ENCODE results near the gene DIP2B.
A peak's percentile ranks its signal among the peaks of the same experiment; 100 is the strongest.
"Not testable (repeated sequence)": the region's sequence is repeated elsewhere in the genome, so short reads cannot be mapped to it uniquely, and the experiment has no call there.

DIP2B gene

DNA sequence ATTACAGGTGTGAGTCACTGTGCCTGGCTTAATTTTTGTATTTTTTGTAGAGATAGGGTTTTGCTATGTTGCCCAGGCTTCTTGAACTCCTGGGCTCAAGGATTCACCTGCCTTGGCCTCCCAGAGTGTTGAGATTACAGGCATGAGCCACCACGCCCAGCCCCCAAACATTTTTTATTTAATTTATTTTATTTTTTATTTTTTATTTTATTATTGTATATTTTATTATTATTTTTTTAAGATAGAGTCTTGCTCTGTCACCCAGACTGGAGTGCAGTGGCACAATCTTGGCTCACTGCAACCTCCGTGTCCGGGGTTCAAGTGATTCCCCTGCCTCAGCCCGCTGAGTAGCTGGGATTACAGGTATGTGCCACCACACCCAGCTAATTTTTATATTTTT lies 17.0 kb downstream of the DIP2B start:
- DNase-seq, result not testable (repeated sequence)

- DNase-seq, result no peak
These were observed 19.0 kb downstream of the DIP2B start for GRCh38 chr12:50523772-50524171.

GRCh38 chr12:50524621-50525020 lies 19.8 kb downstream of the DIP2B start:
- DNase-seq, result no peak

- DNase-seq, result no peak
These were observed 20.6 kb downstream of the DIP2B start for GRCh38 chr12:50525422-50525821.

DNA sequence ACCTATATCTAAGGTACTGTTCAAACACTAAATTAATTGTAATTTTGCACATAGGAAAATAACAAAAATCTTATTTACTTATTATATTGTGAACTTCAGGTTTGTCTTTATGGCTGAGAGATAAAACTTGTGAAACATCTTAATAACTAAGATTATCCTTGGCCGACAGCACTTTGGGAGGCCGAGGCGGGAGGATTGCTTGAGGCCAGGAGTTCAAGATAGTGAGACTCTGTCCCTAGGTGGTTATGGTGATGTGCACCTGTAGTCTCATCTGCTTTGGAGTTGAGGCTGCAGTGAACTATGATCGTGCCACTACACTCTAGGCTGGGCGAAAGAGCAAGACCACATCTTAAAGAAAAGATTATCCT lies 22.6 kb downstream of the DIP2B start:
- no peak for DNase-seq

DNA sequence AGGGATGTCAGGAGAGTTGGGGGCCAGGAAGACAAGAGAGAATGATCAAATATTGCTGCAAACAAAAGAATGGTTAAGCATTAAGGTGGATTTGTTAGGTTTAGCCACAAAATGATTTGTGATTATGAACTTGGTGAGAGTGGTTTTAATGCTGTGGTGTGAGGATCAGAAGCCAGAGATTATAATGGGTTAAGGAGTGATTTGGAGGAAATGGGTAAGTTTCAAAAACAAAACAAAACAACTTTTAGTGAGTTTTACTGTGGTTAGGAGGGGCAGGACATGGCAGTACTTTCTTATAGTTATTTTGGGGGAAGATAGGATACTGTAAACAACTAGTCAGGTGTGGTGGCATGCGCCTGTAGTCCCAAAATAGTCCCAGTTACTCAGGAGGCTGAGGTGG lies 24.0 kb downstream of the DIP2B start:
- DNase-seq, result no peak

- DNase-seq, result no peak
These were observed 24.6 kb downstream of the DIP2B start for GRCh38 chr12:50529345-50529744.

DNA sequence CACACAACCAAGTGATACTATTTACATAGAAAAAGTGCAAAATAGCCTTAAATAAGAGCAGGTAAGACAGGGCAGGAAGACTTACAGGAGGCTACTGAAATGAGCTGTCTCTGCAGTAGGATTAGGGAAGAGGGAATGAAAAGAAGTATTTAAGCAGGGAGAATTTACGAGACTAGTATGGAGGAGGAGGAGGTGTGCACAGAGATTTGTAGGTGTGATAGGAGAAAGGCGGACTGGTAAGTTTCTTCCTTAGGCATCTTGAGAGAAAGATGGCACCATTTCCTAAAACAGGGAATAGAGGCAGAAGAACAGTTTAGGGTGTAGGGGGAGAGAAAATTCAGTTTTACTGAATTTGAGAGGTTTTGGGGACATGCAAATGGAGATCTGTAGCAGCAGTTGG lies 25.7 kb downstream of the DIP2B start:
- no peak for DNase-seq

- DNase-seq, result no peak
These were observed 28.4 kb downstream of the DIP2B start for GRCh38 chr12:50533203-50533584.

- DNase-seq, result no peak
These were observed 29.2 kb downstream of the DIP2B start for GRCh38 chr12:50533971-50534370.

DNA sequence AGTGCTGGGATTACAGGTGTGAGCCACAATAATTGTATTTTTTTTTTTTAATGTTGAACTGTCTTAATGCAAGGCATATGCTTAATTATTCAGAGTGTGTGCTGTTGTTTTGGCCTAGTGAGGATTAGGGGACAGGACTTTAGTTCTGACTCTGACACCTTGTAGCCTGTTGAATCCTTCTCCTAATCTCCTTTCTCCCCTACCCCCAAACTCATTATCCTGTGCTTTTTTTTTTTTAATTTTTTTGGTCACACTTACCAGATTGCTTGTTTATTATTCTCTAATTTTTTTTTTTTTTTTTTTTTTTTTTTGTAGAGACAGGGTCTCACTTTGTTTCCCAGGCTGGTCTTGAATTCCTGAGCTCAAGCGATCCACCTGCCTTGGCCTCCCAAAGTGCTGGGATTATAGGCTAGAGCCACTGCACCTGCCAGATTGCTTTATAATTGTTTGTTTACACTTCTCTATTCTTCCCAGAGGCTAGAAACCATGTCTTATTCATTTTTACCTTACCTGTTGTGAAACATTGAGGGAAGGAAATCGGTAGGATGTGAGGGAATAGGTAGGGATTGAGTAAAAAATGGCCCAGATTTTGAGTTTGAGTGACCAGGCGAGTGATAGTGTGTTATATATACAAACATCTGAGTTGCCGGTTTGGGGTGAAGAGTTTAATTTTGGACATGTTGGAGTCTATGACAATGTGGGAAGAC lies 32.2 kb downstream of the DIP2B start:
- DNase-seq, result peak; percentile 29

GRCh38 chr12:50537538-50537919 lies 32.7 kb downstream of the DIP2B start:
- DNase-seq, result peak; percentile 18

- DNase-seq, result no peak
These were observed 33.4 kb downstream of the DIP2B start for GRCh38 chr12:50538182-50538581.

GRCh38 chr12:50541139-50541538 lies 36.4 kb downstream of the DIP2B start:
- DNase-seq, result no peak

GRCh38 chr12:50542448-50542847 lies 37.7 kb downstream of the DIP2B start:
- no peak for DNase-seq

- not testable (repeated sequence) for DNase-seq
These were observed 38.4 kb downstream of the DIP2B start for GRCh38 chr12:50543188-50543587.

DNA sequence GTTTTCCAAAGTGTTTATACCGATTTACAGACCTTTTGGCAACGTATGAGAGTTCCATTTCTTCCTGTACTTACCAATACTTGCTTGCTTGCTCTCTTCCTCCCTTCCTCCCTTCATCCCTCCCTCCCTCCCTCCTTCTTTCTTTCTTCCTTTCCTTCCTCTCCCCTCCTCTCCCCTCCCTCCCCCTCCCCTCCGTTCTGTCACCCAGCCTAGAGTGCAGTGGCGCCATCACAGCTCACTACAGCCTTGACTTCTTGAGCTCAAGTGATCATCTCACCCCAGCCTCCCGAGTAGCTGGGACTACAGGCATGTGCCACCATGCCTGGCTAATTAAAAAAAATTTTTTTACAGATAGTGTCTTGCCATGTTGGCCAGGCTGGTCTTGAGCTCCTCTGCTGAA lies 40.4 kb downstream of the DIP2B start:
- no peak for DNase-seq

- no peak for DNase-seq
These were observed 41.0 kb downstream of the DIP2B start for GRCh38 chr12:50545786-50546185.

DNA sequence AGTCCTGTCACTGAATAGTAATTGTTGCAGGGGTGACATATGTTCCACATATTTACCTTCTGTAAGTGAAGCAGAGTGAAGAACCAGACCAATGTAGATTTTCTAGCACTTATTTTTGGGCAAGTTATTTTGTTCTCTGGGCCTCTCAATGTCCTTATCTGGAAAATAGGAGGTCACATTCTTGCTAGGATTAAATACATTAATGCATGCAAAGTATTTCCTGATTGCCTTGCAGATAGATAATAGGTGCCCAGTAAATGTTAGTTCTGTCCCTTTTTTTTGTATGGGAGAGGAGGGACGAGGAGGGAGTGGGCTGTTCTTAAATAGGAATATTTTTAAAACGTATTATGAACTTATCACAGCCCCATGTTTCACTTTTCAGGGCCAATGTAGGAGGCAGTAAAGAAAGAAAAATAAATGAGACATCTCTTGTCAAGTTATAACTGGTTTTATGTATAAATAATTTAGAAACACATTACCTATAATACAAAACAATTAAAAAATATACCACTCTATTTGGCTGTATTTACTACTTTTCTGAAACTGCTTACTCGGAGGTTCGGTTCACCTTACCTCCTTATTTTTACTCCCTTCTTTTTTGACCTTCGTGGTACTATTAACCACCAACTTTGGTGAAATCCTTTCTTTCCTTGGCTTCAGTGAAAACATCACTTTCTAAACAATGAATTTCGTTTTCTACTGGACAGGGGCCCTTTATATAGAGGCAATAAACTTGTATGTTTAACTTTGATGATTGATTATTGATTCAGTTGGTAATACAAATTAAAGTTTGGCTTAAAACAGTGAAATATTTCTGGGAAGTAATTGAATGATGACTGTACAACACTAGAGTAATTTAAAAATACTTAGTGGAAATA lies 41.9 kb downstream of the DIP2B start:
- no peak for DNase-seq

DNA sequence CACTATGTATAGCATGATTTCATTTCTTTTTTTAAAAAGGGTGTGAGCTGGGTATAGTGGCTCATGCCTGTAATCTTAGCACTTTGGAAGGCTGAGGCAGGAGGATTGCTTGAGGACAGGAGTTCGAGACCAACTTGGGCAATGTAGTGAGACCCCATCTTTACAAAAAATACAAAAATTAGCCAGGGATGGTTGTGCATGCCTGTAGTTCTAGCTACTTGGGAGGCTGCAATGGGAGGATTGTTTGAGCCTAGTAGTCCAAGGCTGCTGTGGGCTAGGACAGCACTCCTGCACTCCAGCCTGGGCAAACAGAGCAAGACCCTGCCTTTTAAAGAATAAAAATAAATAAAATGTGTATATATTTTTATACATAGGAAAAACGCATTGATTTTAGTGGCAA lies 43.0 kb downstream of the DIP2B start:
- DNase-seq, result no peak

GRCh38 chr12:50549885-50550284 lies 45.1 kb downstream of the DIP2B start:
- DNase-seq, result no peak

- no peak for DNase-seq
These were observed 45.9 kb downstream of the DIP2B start for GRCh38 chr12:50550530-50551223.

DNA sequence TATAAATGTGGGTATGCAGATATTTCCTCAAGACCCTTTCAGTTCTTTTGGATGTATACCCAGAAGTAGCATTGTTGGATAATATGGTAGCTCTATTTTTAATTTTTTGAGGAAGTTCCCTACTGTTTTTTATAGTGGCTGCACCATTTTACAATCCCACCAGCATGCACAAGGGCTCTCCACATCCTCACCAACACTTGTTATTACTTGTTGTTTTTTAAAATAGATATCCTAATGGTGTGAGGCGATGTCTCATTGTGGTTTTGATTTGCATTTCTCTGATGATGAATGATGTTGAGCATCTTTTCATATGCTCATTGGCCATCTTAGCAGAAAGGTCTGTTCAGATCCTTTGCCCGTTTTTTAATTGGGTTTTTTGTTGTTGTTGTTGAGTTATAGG lies 47.1 kb downstream of the DIP2B start:
- DNase-seq, result no peak

GRCh38 chr12:50554651-50555050 lies 49.9 kb downstream of the DIP2B start:
- DNase-seq, result no peak

Measured in NCI-H1105 treated with DMSO at 0.1 percent for 48 hours (cell line).